Endodermal cell (in vitro differentiated cells): ENCODE results near the gene OGDH. TPM values are rescaled to one million over a fixed set of nuclear protein-coding genes. Genes with fewer than 3 reads are reported as not detected.

Experiments
- DNase-seq: peaks from one replicate; pipeline ENCODE4 v3.0.0-alpha.2; 2017
- H3K27ac ChIP-seq: 2 replicates; pipeline ENCODE4 v1.5.1; 2013; ENCODE audit warnings: mild to moderate bottlenecking, low read depth, low read length, moderate library complexity
- H3K27me3 ChIP-seq: 2 replicates; pipeline ENCODE4 v1.6.1; 2013; ENCODE audit warnings: mild to moderate bottlenecking, low read length, moderate library complexity; ENCODE audit not compliant: insufficient read depth, control insufficient read depth, poor library complexity, severe bottlenecking
- H3K36me3 ChIP-seq: 2 replicates; pipeline ENCODE4 v1.7.0; 2013; ENCODE audit warnings: mild to moderate bottlenecking, low read length, moderate library complexity; ENCODE audit not compliant: control insufficient read depth, insufficient read depth
- H3K4me1 ChIP-seq: one replicate; pipeline ENCODE4 v1.7.0; 2013; ENCODE audit warnings: low read length; ENCODE audit not compliant: control insufficient read depth, insufficient read depth
- H3K4me3 ChIP-seq: 2 replicates; pipeline ENCODE4 v1.5.1; 2013; ENCODE audit warnings: mild to moderate bottlenecking, low read length, moderate library complexity
- H3K9ac ChIP-seq: 2 replicates; pipeline ENCODE4 v1.6.1; 2013; ENCODE audit warnings: mild to moderate bottlenecking, low read length, moderate library complexity; ENCODE audit not compliant: poor library complexity, severe bottlenecking; ENCODE audit errors: extremely low read depth
- H3K9me3 ChIP-seq: 2 replicates; pipeline ENCODE4 v1.6.1; 2013; ENCODE audit warnings: mild to moderate bottlenecking, low read length, moderate library complexity; ENCODE audit not compliant: control insufficient read depth
- H3K27ac Mint-ChIP-seq: 2 replicates; pipeline ENCODE4 v1.8.0; 2020; ENCODE audit warnings: mixed read lengths
- H3K27me3 Mint-ChIP-seq: 2 replicates; pipeline ENCODE4 v1.8.0; 2021; ENCODE audit warnings: mild to moderate bottlenecking, mixed read lengths; ENCODE audit not compliant: insufficient read depth
- H3K36me3 Mint-ChIP-seq: 2 replicates; pipeline ENCODE4 v1.8.0; 2020; ENCODE audit warnings: low read depth, mixed read lengths
- H3K4me1 Mint-ChIP-seq: 2 replicates; pipeline ENCODE4 v1.8.0; 2020; ENCODE audit warnings: mixed read lengths
- H3K4me3 Mint-ChIP-seq: 2 replicates; pipeline ENCODE4 v1.8.0; 2020; ENCODE audit warnings: mild to moderate bottlenecking, moderate library complexity, mixed read lengths
- H3K9me3 Mint-ChIP-seq: 2 replicates; pipeline ENCODE4 v1.8.0; 2020; ENCODE audit warnings: mild to moderate bottlenecking, mixed read lengths
- CTCF ChIP-seq: fragments of 200-600 bp; sonication (generic); conservative IDR thresholded peaks from 2 replicates; pipeline ENCODE4 v1.5.0; 2021; ENCODE audit warnings: antibody characterized with exemption, mild to moderate bottlenecking
- WGBS, 2 experiments: methylation state at CpG; one replicate each; pipeline versions ENCODE4 v1.1.5 to v1.1.7; 2013; ENCODE audit warnings: missing lambda C conversion rate in 2 of 2, mixed read lengths in 1 of 2; ENCODE audit not compliant: insufficient coverage in 1 of 2, insufficient read length in 1 of 2; 5-methylcytosine and 5-hydroxymethylcytosine counted together
- total RNA-seq, 2 donors: library from RNA; stranded (reverse); fragmentation: NEBNext Ultra II Directional in 1 of 2; extraction: Animal tissue kit (Norgen Biotek cat#: 25700) in 1 of 2; gene quantifications; 2 replicates in 1 of 2; 3 replicates in 1 of 2; pipeline ENCODE4 v1.2.1, GENCODE V29; 2021

OGDH gene
- total RNA-seq, 2 donors from 2014 or later, result 82.5 to 96.0 TPM

DNA sequence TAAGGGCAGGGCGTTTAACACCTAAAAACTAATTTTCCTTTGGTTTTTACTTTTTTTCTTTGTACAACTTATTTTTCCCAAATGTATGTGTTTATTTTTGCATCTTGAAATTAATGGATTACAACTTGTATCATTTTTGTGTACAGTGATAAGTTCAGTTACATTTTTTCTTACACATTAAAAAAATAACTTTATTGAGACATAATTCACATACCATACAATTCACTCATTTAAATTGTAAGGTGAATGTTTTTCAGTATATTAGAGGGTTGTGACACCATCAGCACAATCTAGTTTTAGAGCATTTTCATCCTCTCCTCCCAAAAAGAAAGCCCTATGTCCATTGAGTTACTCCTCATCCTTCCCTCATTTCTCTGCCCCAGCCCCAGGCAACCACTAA, 11.6 kb downstream of the OGDH start:
- H3K4me1 ChIP-seq, result no peaks in the 10 kb centered on the region

GRCh38 chr7:44618753-44619152, 12.3 kb downstream of the OGDH start:
- WGBS, 2 experiments, result 94 to 100% methylated on average over 1 to 3 of the region's 3 CpGs
- H3K9me3 Mint-ChIP-seq, result no peaks in the 10 kb centered on the region
- no peaks in the 10 kb centered on the region for H3K36me3 Mint-ChIP-seq
- no peak overlapping the region for H3K4me3 Mint-ChIP-seq
- no peak overlapping the region for H3K4me3 ChIP-seq
- no peak overlapping the region for H3K9ac ChIP-seq
- no peaks in the 10 kb centered on the region for H3K9me3 ChIP-seq
- H3K27me3 Mint-ChIP-seq, result no peaks in the 10 kb centered on the region
- TF ChIP-seq CTCF, result no peak
- no peaks in the 10 kb centered on the region for H3K4me1 ChIP-seq
- H3K27ac Mint-ChIP-seq, result peak overlapping the region; percentile 1
- DNase-seq, result no peak
- H3K27ac ChIP-seq, result no peak overlapping the region
- H3K4me1 Mint-ChIP-seq, result peaks cover 6% of the 10 kb centered on the region
- H3K36me3 ChIP-seq, result no peaks in the 10 kb centered on the region
- no peaks in the 10 kb centered on the region for H3K27me3 ChIP-seq

More for the DNA sequence above, 11.6 kb downstream of the OGDH start:
- no peak overlapping the region for H3K4me3 Mint-ChIP-seq
- no peaks in the 10 kb centered on the region for H3K9me3 ChIP-seq
- H3K27me3 ChIP-seq, result no peaks in the 10 kb centered on the region
- no peak for DNase-seq
- H3K36me3 Mint-ChIP-seq, result no peaks in the 10 kb centered on the region
- peak overlapping the region; percentile 1 for H3K27ac Mint-ChIP-seq
- H3K9ac ChIP-seq, result no peak overlapping the region
- 100% methylated on average over 1 of the region's 1 CpG; no CpG with 5 or more reads in 1 of the 2 experiments for WGBS, 2 experiments
- no peak overlapping the region for H3K4me3 ChIP-seq
- H3K4me1 Mint-ChIP-seq, result peaks cover 6% of the 10 kb centered on the region
- no peak for TF ChIP-seq CTCF
- H3K27ac ChIP-seq, result no peak overlapping the region
- no peaks in the 10 kb centered on the region for H3K27me3 Mint-ChIP-seq
- no peaks in the 10 kb centered on the region for H3K36me3 ChIP-seq
- H3K9me3 Mint-ChIP-seq, result no peaks in the 10 kb centered on the region

GRCh38 chr7:44621034-44621749, 14.8 kb downstream of the OGDH start:
- Histone ChIP-seq H3K4me1 (no peaks in the 10 kb centered on the region), H3K27me3 (no peaks in the 10 kb centered on the region), H3K9me3 (no peaks in the 10 kb centered on the region), H3K27ac (no peak overlapping the region), H3K36me3 (peaks cover 14% of the 10 kb centered on the region), H3K9ac (no peak overlapping the region), H3K4me3 (no peak overlapping the region)
- Mint-ChIP-seq H3K27me3 (no peaks in the 10 kb centered on the region), H3K4me3 (no peak overlapping the region), H3K9me3 (no peaks in the 10 kb centered on the region), H3K4me1 (peaks cover 4% of the 10 kb centered on the region), H3K27ac (peak overlapping the region; percentile 18), H3K36me3 (peaks cover 15% of the 10 kb centered on the region)
- 95 to 98% methylated on average over 6 to 11 of the region's 11 CpGs for WGBS, 2 experiments
- no peak for TF ChIP-seq CTCF
- no peak for DNase-seq
